ENCODE data around the gene RPS15. TPM values are rescaled to one million over a fixed set of nuclear protein-coding genes. Genes with fewer than 3 reads are reported as not detected.
A peak's percentile ranks its signal among the peaks of the same experiment; 100 is the strongest.

The RPS15 gene
- total RNA-seq, 3 donors from 2014 or later (not counting 1 experiment from before 2014, with no cell fraction given): 731 to 872 (median 837) TPM

- Histone ChIP-seq H3K4me3 (ENCODE audit: low read length) (no peak overlapping the region), H3K27me3 (ENCODE audit: control insufficient read depth, insufficient read depth, low read length) (no peaks in the 10 kb centered on the region), H3K36me3 (ENCODE audit: control insufficient read depth, insufficient read depth, low read length) (peaks cover 48% of the 10 kb centered on the region), H3K4me1 (ENCODE audit: control insufficient read depth, insufficient read depth, low read length) (peaks cover 58% of the 10 kb centered on the region), H3K9me3 (ENCODE audit: control insufficient read depth, insufficient read depth, low read length) (no peaks in the 10 kb centered on the region), H3K27ac (ENCODE audit: low read length) (no peak overlapping the region)
- H3K4me1 Mint-ChIP-seq: peaks cover 43 to 55% of the 10 kb centered on the region in 2 donors
- no peak for TF ChIP-seq CTCF (IDR thresholded peaks at IDR 0.05)
- H3K27ac Mint-ChIP-seq: peak overlapping the region; percentile 21 to 29
- DNase-seq (no peak), ATAC-seq (no peak)
- no peaks in the 10 kb centered on the region for H3K9me3 Mint-ChIP-seq
- peaks cover 5% of the 10 kb centered on the region for H3K36me3 Mint-ChIP-seq
- H3K4me3 Mint-ChIP-seq: no peak overlapping the region
- intact Hi-C loops (cut with micrococcal nuclease): no loop called here
- no peaks in the 10 kb centered on the region for H3K27me3 Mint-ChIP-seq (ENCODE audit: low read depth in 2 of 2)
- 90% methylated on average over 21 of the region's 21 CpGs for WGBS (ENCODE audit: insufficient coverage)
Measured at GRCh38 chr19:1417145-1417544, 21.1 kb upstream of the RPS15 start.

DNA sequence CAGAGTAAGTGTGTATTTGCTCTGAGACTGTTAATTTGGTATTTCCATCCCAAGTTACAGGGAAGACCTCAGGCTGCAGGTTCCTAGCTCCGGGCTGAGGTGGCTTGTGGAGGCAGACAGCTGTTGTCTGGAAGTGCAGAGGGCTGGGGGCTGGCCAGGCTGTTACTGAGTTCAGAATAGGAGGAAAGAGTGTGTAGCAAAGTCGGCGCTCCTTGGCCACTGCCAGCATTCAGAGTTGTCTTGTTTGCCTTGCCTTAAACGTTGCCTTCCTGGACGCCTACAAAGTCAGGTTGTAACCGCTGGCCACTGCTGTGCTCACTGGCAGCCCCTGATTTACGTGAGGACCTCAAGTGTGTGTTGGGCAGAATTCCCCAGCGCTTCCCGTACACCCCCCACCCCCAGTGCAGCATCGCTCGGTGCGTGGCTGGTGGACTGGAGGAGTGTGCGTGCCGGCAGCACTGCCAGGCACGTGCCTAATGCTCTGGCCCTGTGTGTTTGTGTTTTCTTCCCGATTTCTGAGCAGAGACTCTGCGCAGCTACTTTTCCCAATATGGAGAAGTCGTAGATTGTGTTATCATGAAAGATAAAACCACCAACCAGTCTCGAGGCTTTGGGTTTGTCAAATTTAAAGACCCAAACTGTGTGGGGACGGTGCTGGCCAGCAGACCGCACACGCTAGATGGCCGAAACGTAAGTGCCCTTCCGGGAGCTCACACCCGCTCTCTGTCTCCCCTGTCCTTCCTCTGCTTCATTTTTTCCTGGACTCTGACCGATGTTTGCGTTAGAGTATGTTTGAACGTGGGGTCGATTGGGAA, 20.3 kb upstream of the RPS15 start:
- DNase-seq (no peak), ATAC-seq (no peak)
- peaks cover 51% of the 10 kb centered on the region for H3K4me1 ChIP-seq (ENCODE audit: control insufficient read depth, insufficient read depth, low read length)
- Mint-ChIP-seq H3K27ac (peak overlapping the region; percentile 21 to 29), H3K27me3 (ENCODE audit: low read depth in 2 of 2) (no peaks in the 10 kb centered on the region), H3K4me1 (peaks cover 41 to 48% of the 10 kb centered on the region in 2 donors), H3K36me3 (peaks cover 5% of the 10 kb centered on the region), H3K9me3 (no peaks in the 10 kb centered on the region), H3K4me3 (peak overlapping the region; percentile 50)
- H3K9me3 ChIP-seq (ENCODE audit: control insufficient read depth, insufficient read depth, low read length): no peaks in the 10 kb centered on the region
- intact Hi-C loops (cut with micrococcal nuclease): no loop called here
- no peak overlapping the region for H3K4me3 ChIP-seq (ENCODE audit: low read length)
- peaks cover 53% of the 10 kb centered on the region for H3K36me3 ChIP-seq (ENCODE audit: control insufficient read depth, insufficient read depth, low read length)
- 92% methylated on average over 30 of the region's 30 CpGs for WGBS (ENCODE audit: insufficient coverage)
- H3K27ac ChIP-seq (ENCODE audit: low read length): no peak overlapping the region
- TF ChIP-seq CTCF (IDR thresholded peaks at IDR 0.05): no peak
- H3K27me3 ChIP-seq (ENCODE audit: control insufficient read depth, insufficient read depth, low read length): no peaks in the 10 kb centered on the region

DNA sequence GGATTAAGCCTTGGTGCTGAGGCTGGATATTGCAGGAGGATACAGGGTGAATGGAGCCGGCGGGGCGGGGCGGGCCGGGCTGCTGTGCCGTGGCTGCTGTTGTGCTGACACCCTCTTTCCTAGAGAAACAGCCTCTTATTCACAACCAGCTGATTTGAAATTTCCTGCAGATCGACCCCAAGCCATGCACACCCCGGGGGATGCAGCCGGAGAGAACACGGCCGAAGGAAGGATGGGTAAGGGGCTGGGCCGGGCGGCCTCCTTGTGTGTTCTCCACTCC, 19.8 kb upstream of the RPS15 start:
- Mint-ChIP-seq H3K9me3 (no peaks in the 10 kb centered on the region), H3K36me3 (peaks cover 5% of the 10 kb centered on the region), H3K4me3 (no peak overlapping the region), H3K27ac (no peak overlapping the region), H3K4me1 (peaks cover 39 to 42% of the 10 kb centered on the region in 2 donors), H3K27me3 (ENCODE audit: low read depth in 2 of 2) (no peaks in the 10 kb centered on the region)
- no peak overlapping the region for H3K4me3 ChIP-seq (ENCODE audit: low read length)
- peaks cover 45% of the 10 kb centered on the region for H3K4me1 ChIP-seq (ENCODE audit: control insufficient read depth, insufficient read depth, low read length)
- peaks cover 56% of the 10 kb centered on the region for H3K36me3 ChIP-seq (ENCODE audit: control insufficient read depth, insufficient read depth, low read length)
- no peak for TF ChIP-seq CTCF (IDR thresholded peaks at IDR 0.05)
- DNase-seq: no peak
- no peak overlapping the region for H3K27ac ChIP-seq (ENCODE audit: low read length)
- ATAC-seq: no peak
- no peaks in the 10 kb centered on the region for H3K27me3 ChIP-seq (ENCODE audit: control insufficient read depth, insufficient read depth, low read length)
- no peaks in the 10 kb centered on the region for H3K9me3 ChIP-seq (ENCODE audit: control insufficient read depth, insufficient read depth, low read length)
- 93% methylated on average over 12 of the region's 13 CpGs for WGBS (ENCODE audit: insufficient coverage)
- intact Hi-C loops (cut with micrococcal nuclease): no loop called here
